ENCODE results near the gene KLHL29.

Gene KLHL29

DNA sequence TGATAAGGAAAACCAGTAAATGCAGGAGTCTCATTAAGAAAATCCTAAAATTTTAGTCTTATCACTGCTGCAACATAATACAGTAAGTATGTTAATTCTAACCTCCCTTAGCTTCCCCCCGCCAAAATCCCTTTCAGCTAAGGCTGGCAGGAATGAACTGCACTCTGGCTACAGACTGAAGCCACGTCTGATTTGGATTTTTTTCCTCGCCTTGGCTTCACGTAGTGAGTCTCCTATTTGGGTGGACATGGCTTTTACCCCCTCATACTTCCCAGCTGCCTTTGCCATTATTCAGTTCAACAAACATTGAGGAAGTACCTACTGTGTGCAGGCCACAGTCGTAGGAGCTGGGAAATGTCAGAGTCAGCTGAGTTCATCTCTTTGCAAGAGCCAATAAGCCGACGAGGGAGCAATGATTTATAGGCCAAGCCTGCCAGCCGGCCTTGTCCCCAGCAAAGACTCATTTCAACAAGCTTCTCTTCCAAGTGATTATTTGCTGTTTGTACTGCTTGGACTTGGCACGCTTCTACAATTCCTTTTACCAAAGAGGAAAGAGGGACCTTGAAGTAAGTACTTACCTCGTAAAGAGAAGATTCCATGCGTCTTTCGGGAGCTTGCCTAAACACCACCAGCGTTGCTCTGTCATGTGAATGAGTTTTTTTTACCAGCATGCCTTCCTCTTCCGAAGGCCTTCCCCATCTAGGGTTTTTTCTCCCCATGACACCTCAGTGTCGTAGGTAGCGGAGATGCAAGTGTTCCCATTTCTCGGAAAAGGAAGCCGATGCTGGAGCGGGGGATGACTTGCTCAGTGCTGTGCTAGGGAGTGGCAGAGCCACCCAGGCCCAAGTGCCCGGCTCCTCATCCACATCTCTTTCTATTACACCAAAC, 138.6 kb downstream of the KLHL29 start:
- TF ChIP-seq, protein P1, sequence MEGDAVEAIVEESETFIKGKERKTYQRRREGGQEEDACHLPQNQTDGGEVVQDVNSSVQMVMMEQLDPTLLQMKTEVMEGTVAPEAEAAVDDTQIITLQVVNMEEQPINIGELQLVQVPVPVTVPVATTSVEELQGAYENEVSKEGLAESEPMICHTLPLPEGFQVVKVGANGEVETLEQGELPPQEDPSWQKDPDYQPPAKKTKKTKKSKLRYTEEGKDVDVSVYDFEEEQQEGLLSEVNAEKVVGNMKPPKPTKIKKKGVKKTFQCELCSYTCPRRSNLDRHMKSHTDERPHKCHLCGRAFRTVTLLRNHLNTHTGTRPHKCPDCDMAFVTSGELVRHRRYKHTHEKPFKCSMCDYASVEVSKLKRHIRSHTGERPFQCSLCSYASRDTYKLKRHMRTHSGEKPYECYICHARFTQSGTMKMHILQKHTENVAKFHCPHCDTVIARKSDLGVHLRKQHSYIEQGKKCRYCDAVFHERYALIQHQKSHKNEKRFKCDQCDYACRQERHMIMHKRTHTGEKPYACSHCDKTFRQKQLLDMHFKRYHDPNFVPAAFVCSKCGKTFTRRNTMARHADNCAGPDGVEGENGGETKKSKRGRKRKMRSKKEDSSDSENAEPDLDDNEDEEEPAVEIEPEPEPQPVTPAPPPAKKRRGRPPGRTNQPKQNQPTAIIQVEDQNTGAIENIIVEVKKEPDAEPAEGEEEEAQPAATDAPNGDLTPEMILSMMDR (IDR thresholded peaks at IDR 0.05; ENCODE audit: insufficient read depth, missing control alignments) = no peak
- DNase-seq (ENCODE audit: insufficient read length, low spot score) (no peak), FAIRE-seq (no peak)

DNA sequence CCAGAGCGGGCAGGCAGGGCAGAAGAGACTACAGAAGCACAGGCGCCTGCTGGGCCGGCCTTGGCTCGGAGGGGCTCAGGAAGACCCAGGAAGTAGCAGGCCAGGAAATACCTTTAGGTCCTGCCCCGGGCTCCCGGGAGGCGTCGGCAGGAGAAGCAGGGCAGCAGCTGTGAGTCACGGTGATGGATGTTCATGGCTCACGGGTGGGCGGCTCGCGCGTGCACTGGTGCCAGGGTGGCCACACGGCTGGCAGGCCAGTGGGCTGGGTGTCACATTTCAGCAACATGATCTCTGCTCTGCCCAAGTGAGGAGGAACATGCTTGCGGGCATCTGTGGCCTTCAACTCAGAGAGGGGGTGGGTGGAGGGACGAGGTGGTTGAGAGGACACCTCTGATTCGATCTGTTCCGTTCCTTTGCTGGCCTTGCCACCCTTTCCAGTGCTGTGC, 139.3 kb downstream of the KLHL29 start:
- FAIRE-seq (no peak), DNase-seq (ENCODE audit: insufficient read length, low spot score) (no peak)
- TF ChIP-seq, protein P1 (IDR thresholded peaks at IDR 0.05; ENCODE audit: insufficient read depth, missing control alignments) = no peak

DNA sequence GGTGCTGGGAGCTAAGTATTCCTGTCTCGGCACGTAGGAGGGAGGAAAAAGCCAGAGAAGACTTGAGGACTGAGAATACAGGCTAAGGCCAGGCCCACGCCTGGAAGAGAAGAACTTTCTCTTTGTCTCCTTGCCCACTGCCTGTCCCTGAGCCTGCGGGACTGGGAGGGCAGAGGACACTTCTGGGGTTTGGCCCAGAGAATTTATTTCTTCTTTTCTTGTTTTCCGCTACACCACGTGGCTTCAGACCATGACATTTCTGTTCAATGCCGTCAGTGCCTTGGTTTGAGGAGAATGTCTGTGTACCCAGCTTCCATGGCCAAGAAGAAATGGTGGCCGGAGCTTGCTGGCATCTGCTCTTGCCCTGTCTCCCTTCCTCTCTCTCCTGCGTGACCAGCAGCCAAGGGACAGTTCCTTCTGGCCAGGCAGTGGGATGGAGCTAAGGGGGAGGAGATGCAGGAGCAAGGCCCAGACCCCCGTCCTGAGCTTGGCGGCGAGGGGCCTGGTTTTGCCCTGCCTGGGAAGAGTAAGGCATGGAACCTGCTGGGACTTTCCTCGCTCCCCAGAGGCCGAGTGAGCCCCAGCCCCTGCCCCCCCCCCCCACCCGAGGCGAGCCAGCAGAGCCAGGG, 140.3 kb downstream of the KLHL29 start:
- no peak for FAIRE-seq
- no peak for DNase-seq (ENCODE audit: insufficient read length, low spot score)
- TF ChIP-seq, protein P1 (IDR thresholded peaks at IDR 0.05; ENCODE audit: insufficient read depth, missing control alignments) = no peak

DNA sequence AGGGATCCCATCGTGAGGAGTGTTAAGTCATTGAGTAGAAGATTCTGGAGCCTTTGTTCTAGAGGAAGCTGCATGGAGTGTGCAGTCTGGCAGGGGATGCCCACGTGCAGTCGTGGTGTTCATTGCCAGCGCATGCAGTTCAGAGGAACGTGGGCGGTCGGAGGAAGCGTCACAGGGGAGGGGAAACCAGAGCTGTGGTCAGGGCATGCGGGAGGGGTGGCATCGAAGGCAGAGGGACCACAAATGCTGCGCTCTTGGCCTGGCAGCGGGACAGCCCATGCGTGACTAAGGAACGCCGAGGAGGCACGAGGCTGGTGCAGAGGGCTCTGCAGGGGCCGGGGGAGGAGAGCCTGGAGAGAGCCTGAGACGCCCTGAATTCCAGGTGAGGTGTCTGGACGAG, 141.1 kb downstream of the KLHL29 start:
- FAIRE-seq = no peak

DNA sequence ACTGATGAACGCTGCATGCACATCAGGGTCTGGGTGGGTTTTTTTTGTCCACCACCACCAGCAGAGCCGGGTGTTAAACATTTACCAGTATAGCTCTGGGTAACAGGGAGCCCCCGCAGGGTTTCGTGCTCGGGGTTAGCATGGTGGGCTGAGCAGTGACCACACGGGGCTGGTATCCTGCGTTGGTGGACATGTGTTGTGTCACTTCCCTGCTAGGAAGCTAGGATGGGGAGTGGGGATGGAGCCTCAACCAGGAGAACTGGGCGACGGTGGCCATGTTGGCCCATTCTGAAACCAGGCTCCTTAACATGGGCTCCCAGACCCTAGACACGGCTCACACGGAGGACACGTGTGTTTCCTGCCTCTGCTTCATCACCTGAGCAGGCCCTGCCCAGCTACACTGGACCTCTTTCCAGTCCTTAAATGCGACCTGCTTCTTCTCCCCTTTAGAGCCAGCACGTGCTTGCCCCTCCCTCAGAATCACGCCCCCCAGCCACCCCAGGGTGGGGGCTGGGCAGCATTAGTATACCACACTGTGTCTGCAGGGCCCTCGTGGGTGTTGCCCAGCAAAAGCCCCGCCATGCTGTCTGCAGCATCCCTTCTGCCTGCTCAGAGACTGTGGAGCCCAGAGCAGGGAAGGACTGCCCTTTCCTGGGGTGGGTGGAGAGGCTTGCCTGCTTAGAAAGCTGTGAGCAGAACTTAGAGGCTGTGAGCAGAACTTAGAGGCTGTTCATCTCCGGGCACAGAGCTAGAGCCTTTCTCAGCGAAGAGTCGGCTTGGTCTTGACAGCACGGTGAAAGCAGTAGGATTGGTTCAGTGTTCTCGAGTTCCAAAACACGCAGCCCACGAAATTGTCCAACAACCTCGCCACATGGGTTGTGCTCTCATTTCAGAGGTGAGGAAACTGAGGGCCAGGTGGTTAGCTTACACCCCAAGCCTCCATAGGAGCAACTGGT, 142.1 kb downstream of the KLHL29 start:
- DNase-seq (ENCODE audit: insufficient read length, low spot score) = no peak
- TF ChIP-seq, protein P1 (IDR thresholded peaks at IDR 0.05; ENCODE audit: insufficient read depth, missing control alignments) = no peak
- no peak for FAIRE-seq

More for the DNA sequence above, 141.1 kb downstream of the KLHL29 start:
- no peak for DNase-seq (ENCODE audit: insufficient read length, low spot score)
- TF ChIP-seq, protein P1 (IDR thresholded peaks at IDR 0.05; ENCODE audit: insufficient read depth, missing control alignments) = no peak

DNA sequence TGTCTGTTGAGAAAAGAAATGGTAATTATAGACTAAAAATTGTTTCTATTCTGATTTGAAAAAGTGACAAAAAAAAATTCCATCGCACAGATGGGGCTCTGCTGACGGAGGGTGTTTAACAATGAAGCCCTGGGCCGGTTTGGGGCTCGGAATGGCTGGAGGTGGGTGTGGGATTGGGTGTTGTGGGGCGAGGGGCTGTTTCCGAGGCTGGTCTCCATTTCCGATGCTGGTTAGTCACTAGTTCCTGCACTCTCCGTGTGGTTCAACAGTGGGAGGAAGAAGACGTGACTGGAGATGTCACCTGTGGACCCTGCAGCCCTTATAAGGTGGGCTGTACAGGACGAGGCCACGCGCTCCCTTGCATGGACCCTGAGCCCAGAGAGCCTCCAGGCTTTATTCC, 143.2 kb downstream of the KLHL29 start:
- no peak for DNase-seq (ENCODE audit: insufficient read length, low spot score)
- TF ChIP-seq, protein P1 (IDR thresholded peaks at IDR 0.05; ENCODE audit: insufficient read depth, missing control alignments) = no peak
- no peak for FAIRE-seq

Data from D721Med (cell line).